D721Med (cell line): ENCODE measurements around the gene MYO15A.

ENCODE experiments used
- DNase-seq: peaks from one replicate; pipeline ENCODE4 v3.0.0; 2011; ENCODE audit warnings: low spot score; ENCODE audit not compliant: insufficient read length
- FAIRE-seq: peaks from 2 replicates; lab custom pipeline; 2011; peaks lifted over from hg19 to GRCh38; lab: Jason Lieb, UNC
- TF ChIP-seq, protein P1 (sequence below): IDR thresholded peaks from 2 replicates; pipeline ENCODE4 v1.5.1; 2012; ENCODE audit warnings: mild to moderate bottlenecking, control low read depth; ENCODE audit not compliant: insufficient read depth; ENCODE audit errors: missing control alignments

The MYO15A gene

DNA sequence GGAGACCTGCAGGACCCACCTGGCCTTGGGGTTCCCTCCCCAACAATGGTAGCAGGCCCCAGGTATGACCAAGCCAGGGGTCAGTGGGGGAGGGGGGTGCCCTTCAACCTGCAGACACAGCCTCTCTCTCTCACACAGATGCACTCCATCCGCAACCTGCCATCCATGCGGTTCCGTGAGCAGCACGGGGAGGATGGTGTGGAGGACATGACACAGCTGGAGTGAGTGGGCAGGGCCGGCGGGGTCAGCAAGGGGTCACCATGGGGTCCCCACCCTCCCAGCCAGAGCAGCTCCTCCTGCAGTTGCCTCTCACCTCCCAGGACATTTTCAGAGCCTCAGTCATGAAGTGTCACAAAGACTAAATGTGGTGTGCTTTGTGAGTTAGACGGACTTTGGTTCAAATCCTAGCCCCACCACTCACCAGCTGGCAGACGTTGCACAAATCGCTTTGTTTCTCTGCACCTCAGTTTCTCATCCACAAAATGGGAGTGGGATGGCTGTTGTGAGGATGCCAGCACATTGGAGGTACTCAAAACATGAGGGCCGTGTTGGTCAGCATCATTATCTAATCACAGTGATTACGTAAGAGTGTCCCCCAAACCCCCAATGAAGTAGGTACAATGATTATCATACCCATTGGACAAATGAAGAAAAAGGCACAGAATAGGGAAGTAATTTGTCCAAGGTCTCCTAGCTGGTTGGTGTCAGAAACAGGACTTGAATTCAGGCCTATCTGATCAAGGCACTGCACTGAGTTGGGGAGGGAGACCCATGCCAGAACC, 16.0 kb downstream of the MYO15A start:
- TF ChIP-seq, protein P1, sequence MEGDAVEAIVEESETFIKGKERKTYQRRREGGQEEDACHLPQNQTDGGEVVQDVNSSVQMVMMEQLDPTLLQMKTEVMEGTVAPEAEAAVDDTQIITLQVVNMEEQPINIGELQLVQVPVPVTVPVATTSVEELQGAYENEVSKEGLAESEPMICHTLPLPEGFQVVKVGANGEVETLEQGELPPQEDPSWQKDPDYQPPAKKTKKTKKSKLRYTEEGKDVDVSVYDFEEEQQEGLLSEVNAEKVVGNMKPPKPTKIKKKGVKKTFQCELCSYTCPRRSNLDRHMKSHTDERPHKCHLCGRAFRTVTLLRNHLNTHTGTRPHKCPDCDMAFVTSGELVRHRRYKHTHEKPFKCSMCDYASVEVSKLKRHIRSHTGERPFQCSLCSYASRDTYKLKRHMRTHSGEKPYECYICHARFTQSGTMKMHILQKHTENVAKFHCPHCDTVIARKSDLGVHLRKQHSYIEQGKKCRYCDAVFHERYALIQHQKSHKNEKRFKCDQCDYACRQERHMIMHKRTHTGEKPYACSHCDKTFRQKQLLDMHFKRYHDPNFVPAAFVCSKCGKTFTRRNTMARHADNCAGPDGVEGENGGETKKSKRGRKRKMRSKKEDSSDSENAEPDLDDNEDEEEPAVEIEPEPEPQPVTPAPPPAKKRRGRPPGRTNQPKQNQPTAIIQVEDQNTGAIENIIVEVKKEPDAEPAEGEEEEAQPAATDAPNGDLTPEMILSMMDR = no peak
- no peak for DNase-seq
- FAIRE-seq = no peak

DNA sequence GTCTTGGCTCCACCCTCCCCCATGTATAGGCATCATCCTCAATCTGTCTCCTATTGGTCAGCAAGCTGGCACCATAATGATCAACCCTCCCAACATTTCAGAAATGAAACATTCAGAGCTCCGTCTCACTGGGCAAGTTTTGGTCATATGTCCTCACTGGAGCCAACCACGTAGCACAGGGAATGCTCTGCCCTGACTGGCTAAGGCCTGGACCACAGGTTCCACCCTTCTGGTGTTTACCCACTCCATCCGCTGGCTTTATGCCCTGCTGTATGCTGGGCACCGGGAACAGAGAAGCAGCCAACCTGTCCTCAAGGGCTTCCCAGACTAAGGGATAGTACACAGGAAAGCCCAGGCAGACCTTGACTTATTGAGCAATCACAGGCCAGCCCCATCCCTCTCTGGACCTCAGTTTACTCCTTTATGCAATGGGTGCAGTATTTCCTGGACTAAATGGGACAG, 20.5 kb downstream of the MYO15A start:
- no peak for DNase-seq
- no peak for FAIRE-seq
- TF ChIP-seq, protein P1 = no peak

DNA sequence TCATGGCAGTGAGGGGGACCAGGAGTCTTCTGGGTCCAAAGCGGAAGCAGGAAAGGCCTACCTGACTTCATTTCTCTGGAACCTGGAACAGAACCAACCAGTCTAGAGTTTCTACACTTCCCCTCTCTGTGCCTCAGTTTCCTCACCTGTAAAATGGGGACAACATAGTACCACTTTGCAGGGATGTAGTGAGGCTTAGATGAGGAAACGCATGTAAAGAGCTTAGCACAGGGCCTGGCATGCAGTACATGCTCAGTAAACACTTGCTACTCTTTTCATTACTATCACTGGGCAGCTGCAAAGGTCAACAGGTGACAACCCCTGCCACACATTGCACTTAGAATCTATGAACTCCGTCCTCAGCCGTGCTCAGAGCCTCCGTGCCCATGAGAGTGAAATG, 24.2 kb downstream of the MYO15A start:
- TF ChIP-seq, protein P1 = no peak

DNA sequence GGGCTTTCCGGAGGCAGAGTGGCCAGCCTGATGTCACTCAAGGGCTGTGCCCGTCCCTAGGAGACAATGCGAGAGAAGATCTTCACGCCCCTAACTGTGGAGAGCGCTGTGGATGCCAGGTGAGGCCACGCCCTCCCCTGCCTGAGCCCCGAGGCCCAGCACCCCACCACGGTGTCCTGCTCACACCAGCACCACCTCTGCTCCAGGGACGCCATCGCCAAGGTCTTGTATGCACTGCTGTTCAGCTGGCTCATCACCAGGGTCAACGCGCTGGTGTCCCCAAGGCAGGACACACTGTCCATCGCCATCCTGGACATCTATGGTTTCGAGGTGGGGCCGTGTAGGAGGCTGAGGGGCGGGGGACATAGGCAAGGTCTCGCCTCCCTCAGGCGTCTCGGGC, 27.8 kb downstream of the MYO15A start:
- TF ChIP-seq, protein P1 = no peak
- no peak for FAIRE-seq
- no peak for DNase-seq

More for the DNA sequence above, 24.2 kb downstream of the MYO15A start:
- FAIRE-seq (no peak), DNase-seq (no peak)

DNA sequence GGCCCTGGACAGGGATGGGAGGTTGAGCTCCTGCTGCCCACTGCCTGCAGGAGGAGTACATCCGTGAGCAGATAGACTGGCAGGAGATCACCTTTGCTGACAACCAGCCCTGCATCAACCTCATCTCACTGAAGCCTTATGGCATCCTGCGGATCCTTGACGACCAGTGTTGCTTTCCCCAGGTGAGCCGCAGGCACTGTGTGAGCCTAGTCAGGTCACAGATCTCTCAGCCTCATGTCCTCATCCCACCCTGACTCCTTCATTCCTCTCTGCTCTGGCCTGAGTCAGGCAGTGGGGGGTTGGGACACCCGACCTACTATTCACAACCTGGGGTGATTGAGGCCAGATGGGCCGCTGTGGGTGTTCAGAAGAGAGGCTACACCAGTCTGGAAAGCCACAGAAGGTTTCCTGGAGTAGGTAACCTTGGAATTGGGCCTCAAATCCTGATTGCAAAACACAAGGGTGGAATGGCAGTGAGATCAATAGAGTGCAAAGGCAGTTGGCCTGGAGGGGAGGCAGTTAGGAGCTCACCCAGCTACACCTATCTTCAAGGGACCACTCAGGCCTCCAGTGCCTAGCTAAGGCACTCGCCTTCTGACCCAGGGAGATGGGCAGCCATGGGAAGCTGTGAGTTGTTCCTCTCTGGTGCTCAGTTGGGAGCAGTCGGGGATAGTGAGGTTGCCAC, 29.7 kb downstream of the MYO15A start:
- DNase-seq (no peak), FAIRE-seq (no peak)
- TF ChIP-seq, protein P1 = no peak

DNA sequence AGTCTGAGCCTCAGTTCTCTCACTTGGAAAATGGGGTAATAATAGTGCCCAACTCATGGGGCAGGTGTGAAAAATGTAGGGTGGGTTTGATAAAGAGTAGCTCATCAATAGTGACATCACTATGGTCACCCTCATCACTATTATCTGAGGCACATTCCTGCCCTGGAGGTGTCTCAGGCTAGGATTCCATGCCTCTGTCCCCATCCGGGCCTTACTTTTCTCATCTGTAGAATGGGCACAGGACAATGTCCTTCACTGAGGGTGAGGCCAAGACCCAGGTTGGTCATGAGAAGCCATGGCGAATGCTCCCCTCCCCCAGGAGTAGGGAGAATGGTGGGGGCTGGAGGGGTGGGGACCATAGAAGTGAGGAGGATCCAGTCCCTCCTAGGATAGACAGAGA, 30.5 kb downstream of the MYO15A start:
- FAIRE-seq = no peak
- TF ChIP-seq, protein P1 = no peak
- DNase-seq = no peak

DNA sequence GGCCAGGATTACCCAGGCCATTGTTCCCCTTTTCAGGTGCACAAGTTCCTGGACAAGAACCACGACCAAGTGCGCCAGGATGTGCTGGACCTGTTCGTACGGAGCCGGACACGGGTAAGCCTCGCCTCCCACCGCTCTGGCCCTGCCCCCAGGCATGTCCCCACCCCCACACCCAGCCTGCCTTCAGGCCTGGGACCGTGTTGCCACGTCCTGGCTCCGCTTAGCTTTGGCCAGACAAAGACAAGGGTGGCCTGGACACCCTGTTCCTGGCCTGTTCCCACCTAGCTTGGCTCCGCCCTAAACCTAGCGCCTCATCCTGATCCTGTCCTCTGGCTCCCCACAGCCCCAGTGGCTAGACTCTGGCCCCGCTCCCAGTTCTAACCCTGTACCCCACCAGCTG, 30.9 kb downstream of the MYO15A start:
- FAIRE-seq = no peak
- no peak for DNase-seq
- TF ChIP-seq, protein P1 = no peak
